Neural crest cell (in vitro differentiated cells): ENCODE data around the gene ABCG1. TPM values are rescaled to one million over a fixed set of nuclear protein-coding genes. Genes with fewer than 3 reads are reported as not detected.

Experiments
- DNase-seq: peaks from one replicate; pipeline ENCODE4 v3.0.0; 2021; ENCODE audit warnings: low read depth, mixed read lengths, low spot score
- H3K27ac Mint-ChIP-seq: one replicate; pipeline ENCODE4 v1.8.0; 2021; ENCODE audit warnings: mild to moderate bottlenecking, mixed read lengths; ENCODE audit not compliant: unreplicated experiment
- H3K27me3 Mint-ChIP-seq: 2 replicates; pipeline ENCODE4 v1.8.0; 2021; ENCODE audit warnings: low read depth, mild to moderate bottlenecking, mixed read lengths
- H3K36me3 Mint-ChIP-seq: 2 replicates; pipeline ENCODE4 v1.8.0; 2021; ENCODE audit warnings: low read depth, mild to moderate bottlenecking, mixed read lengths
- H3K4me1 Mint-ChIP-seq: 2 replicates; pipeline ENCODE4 v1.8.0; 2021; ENCODE audit warnings: mixed read lengths
- H3K4me3 Mint-ChIP-seq: one replicate; pipeline ENCODE4 v1.8.0; 2021; ENCODE audit warnings: mild to moderate bottlenecking, mixed read lengths
- H3K9me3 Mint-ChIP-seq: 2 replicates; pipeline ENCODE4 v1.8.0; 2021; ENCODE audit warnings: mixed read lengths
- CTCF ChIP-seq: fragments of 200-600 bp; sonication (generic); conservative IDR thresholded peaks from 2 replicates; pipeline ENCODE4 v1.5.0; 2021; ENCODE audit warnings: antibody characterized with exemption, mild to moderate bottlenecking
- total RNA-seq: library from RNA; stranded (reverse); gene quantifications from 2 replicates; pipeline ENCODE4 v1.2.1, GENCODE V29; 2021

ABCG1 gene
- total RNA-seq, 1 donor from 2014 or later, result 3.3 TPM

DNA sequence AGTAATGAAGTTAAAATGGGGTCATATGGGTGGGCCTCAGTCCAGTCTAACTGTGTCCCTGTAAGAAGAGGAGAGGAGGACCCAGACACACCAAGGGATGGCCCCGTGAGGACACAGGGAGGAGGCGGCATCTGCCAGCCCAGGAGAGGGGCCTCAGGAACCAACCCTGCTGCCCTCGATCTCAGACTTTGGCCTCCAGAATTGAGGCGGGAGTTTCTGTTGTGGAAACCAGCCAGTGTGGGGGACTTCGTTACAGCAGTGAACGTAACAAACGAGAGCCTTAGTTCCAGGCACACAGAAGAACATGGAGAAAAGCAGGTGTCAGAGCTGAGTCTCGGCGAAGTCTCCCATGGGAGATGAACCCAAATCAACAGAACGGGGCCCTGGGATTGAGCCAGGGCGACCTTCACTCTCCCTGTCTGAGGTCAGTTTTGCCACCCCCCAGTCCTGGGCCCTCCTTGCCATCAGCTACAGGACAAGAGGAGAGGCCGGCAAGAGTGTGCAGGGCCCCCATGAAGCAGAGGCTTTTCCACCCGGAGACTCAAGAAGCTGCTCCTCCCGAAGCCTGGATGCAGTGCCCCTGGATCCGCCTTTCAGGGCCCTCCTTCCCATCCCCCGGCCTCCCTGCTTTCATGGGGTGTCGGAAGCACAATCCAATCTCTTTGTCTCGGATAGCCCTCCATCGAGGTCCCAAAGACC is 59.7 kb downstream of the ABCG1 start:
- peaks cover 10% of the 10 kb centered on the region for H3K4me1 Mint-ChIP-seq
- no peaks in the 10 kb centered on the region for H3K27me3 Mint-ChIP-seq
- H3K27ac Mint-ChIP-seq, result peak overlapping the region; percentile 84
- H3K9me3 Mint-ChIP-seq, result no peaks in the 10 kb centered on the region
- TF ChIP-seq CTCF, result no peak
- no peaks in the 10 kb centered on the region for H3K36me3 Mint-ChIP-seq
- no peak overlapping the region for H3K4me3 Mint-ChIP-seq
- DNase-seq, result no peak

DNA sequence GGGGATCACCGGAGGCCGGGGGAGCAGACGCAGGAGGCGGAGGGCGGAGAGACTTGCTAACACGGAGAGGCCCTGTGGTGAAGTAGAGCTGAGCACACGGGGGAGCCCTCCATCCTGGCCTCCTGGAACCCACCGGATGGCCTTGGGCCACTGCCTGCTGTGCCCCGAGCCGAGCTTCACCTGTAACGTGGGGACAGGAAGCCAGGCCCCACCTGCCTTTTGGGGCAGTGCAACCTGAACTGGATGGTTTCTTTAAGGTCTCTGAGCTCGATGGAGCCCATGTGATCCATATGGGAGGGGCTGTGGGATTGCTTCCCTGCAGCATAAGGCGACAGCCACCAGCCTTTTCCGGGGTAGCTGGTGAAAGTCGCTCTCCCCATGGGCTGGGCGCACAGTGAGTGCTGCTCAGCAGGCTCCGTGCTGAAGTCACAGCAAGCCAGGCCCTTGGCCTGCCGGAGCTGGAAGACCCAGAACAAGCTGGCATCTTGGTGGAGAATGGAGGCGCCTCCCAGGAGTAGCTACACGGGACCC is 60.5 kb downstream of the ABCG1 start:
- Mint-ChIP-seq H3K9me3 (no peaks in the 10 kb centered on the region), H3K36me3 (no peaks in the 10 kb centered on the region), H3K27me3 (no peaks in the 10 kb centered on the region), H3K27ac (no peak overlapping the region), H3K4me1 (peaks cover 10% of the 10 kb centered on the region), H3K4me3 (no peak overlapping the region)
- no peak for TF ChIP-seq CTCF
- DNase-seq, result no peak

DNA sequence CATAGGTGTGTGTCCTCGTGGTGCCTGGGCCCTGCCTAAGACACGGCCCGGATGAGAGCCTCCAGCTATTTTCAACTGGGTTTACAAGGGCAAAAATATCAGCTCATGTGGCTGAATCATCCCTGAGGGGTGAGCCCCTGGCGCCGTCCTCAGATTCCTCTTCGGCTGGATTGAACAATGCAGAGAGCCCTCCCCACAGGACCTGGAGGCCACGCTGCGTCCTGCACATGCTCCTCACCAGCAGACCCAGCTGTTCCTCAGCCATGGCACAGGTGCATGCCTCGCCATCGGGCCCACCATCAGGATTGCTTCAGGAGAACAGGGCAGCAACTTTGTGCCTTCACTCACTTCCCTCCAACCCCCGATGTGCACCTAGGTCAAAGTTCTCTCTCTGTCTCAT is 60.9 kb downstream of the ABCG1 start:
- no peak for TF ChIP-seq CTCF
- no peaks in the 10 kb centered on the region for H3K36me3 Mint-ChIP-seq
- H3K27me3 Mint-ChIP-seq, result no peaks in the 10 kb centered on the region
- H3K4me1 Mint-ChIP-seq, result peaks cover 10% of the 10 kb centered on the region
- H3K4me3 Mint-ChIP-seq, result no peak overlapping the region
- H3K9me3 Mint-ChIP-seq, result no peaks in the 10 kb centered on the region
- DNase-seq, result no peak
- H3K27ac Mint-ChIP-seq, result no peak overlapping the region

DNA sequence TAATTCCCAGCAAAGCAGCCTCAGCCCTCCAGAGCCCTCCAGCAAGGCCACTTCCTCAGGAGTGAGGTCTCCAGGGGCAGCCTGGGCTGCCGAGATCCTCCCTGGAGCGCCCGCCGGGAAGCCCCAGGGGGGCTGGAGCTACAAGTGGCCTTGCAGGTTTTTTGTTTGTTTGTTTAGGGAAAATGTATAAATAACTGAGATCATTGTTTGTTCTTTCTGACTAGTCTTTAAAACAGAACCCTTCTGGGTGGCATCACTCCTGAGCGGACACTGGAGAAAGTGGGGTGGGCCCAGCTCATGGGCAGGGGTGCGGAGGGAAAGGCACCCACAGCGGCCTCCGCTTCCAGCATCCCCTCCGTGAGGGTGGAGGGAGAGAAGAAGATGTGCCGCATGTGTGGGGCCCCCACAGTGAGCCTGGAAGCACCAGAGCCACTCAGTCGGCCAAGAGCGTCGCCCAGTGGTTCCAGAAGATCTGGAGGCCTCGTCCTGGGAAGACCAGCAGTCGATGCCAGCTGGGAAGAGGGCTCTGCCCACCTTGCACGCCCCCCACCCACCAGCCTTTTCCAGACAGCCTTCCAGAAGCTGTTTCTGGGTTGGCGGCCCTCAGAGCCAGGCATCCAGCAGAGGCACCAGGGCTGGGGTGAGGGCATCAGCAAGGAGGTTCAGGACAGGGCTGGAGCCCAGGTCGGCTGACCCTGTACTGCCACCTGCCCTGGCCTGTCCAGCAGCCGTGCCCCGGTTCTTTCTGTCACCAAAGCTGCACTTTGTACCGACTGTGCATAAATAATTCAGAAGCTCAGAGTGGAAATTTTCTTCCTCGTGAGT is 61.6 kb downstream of the ABCG1 start:
- H3K27ac Mint-ChIP-seq, result no peak overlapping the region
- no peaks in the 10 kb centered on the region for H3K9me3 Mint-ChIP-seq
- no peak for DNase-seq
- no peak overlapping the region for H3K4me3 Mint-ChIP-seq
- no peaks in the 10 kb centered on the region for H3K27me3 Mint-ChIP-seq
- no peak for TF ChIP-seq CTCF
- H3K4me1 Mint-ChIP-seq, result peaks cover 10% of the 10 kb centered on the region
- H3K36me3 Mint-ChIP-seq, result no peaks in the 10 kb centered on the region

DNA sequence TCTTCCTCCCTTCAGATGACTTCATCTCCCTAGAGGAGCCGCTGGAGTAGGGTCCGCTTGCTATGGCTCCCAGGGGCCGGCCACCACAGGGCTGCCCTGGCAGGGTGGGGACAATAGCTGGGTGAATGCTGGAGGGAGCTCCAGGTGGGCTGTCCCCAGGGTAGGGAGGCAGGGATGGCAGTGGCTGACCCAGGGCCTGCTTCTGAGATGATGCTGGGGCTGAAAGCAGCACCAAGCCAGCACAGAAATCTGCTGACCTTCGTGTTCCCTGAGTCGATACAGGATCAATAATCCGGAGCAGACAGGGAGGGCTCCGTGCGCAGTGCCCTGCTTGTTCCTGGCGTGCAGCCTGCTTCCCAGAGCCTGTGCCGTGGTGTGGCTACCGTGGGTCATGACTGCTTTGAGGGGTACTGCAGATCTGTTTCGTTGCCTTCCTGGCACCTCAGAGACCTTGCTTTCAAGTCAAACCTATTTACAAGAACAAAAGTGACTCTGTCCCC is 62.3 kb downstream of the ABCG1 start:
- Mint-ChIP-seq H3K4me1 (peaks cover 10% of the 10 kb centered on the region), H3K27me3 (no peaks in the 10 kb centered on the region), H3K4me3 (no peak overlapping the region), H3K36me3 (no peaks in the 10 kb centered on the region), H3K9me3 (no peaks in the 10 kb centered on the region), H3K27ac (no peak overlapping the region)
- TF ChIP-seq CTCF, result no peak
- no peak for DNase-seq
